Pancreas (tissue), 10 donors: ENCODE data around the gene CDS2. TPM values are rescaled to one million over a fixed set of nuclear protein-coding genes. Genes with fewer than 3 reads are reported as not detected.

Source experiments
- ATAC-seq, 4 donors: fragments of 200-7000 bp; cut with Tn5 transposase; one replicate each; pipeline versions ENCODE4 v1.8.0 to v1.9.1; 2020; ENCODE audit warnings: mild to moderate bottlenecking in 4 of 4, moderate library complexity in 4 of 4
- DNase-seq, 6 donors: peaks; one replicate each; pipeline ENCODE4 v3.0.0-alpha.2; 2020
- FAIRE-seq: peaks from 2 replicates; lab custom pipeline; 2012; peaks lifted over from hg19 to GRCh38; lab: Jason Lieb, UNC
- H3K27ac ChIP-seq, 4 donors: fragments of 200-600 bp; sonication (generic); 1 replicate in 3 of 4; 2 replicates in 1 of 4; pipeline versions ENCODE4 v1.5.0 to v1.8.0; 2020
- H3K27me3 ChIP-seq, 4 donors: fragments of 200-600 bp; one replicate each; pipeline ENCODE4 v1.8.0; 2021
- H3K36me3 ChIP-seq, 3 donors: fragments of 200-600 bp; sonication (generic) in 1 of 3; one replicate each; pipeline versions ENCODE4 v1.5.0 to v1.8.0; 2020 to 2021
- H3K4me1 ChIP-seq, 3 donors: fragments of 200-600 bp; one replicate each; pipeline ENCODE4 v1.8.0; 2021
- H3K4me3 ChIP-seq, 4 donors: fragments of 200-600 bp; sonication (generic) in 2 of 4; one replicate each; pipeline versions ENCODE4 v1.5.0 to v1.8.0; 2020 to 2021
- H3K9me3 ChIP-seq, 4 donors: fragments of 200-600 bp; one replicate each; pipeline ENCODE4 v1.8.0; 2021
- CTCF ChIP-seq, 4 donors: fragments of 200-600 bp; sonication (generic) in 3 of 4; IDR thresholded peaks; one replicate each; pipeline versions ENCODE4 v1.5.0 to v1.8.0; 2021; ENCODE audit warnings: antibody characterized with exemption in 4 of 4
- WGBS, 2 donors: extraction: QIAGEN DNeasy Blood & Tissue Kit; methylation state at CpG; one replicate each; pipeline ENCODE4 v1.1.7; 2013; 5-methylcytosine and 5-hydroxymethylcytosine counted together
- intact Hi-C, 3 donors: fragments of 100-400 bp; cut with DNase I; formaldehyde crosslinking; loops; one replicate each; pipeline versions ENCODE4 v1.11.1 to v1.14.2; 2022
- polyA plus RNA-seq, 2 donors: library from polyadenylated mRNA; stranded (reverse); fragments of 200-250 nt; gene quantifications; one replicate each; pipeline ENCODE4 v1.2.3, GENCODE V29; 2013
- total RNA-seq, 6 donors: library from RNA; stranded (reverse); fragmentation: NEBNext Ultra II Directional in 4 of 6; extraction: Animal tissue kit (Norgen Biotek cat#: 25700) in 4 of 6; gene quantifications; one replicate each; pipeline versions ENCODE4 v1.2.1 to v1.2.4, GENCODE V29; 2021 to 2023
- donor health status: healthy with polysubstance abuse.
- donor health status: DM: no; HTN: no; CAD: no; lungs with moderate emphysema.
- donor health status: DM: no; HTN: no; CAD: no.
- donor health status: control.
- donor health status: control.
- donor health status: Bipolar disorder and iron deficiency.
- donor health status: DM: yes; HTN: yes; CAD: no.
- donor health status: DM: no; HTN: no; CAD: no.
- donor health status: DM: no; HTN: no; CAD: no.
- donor health status: DM: yes; HTN: yes; CAD: no.

The CDS2 gene
- total and polyA plus RNA-seq, 8 donors: 4.6 to 27.1 (median 14.6) TPM

DNA sequence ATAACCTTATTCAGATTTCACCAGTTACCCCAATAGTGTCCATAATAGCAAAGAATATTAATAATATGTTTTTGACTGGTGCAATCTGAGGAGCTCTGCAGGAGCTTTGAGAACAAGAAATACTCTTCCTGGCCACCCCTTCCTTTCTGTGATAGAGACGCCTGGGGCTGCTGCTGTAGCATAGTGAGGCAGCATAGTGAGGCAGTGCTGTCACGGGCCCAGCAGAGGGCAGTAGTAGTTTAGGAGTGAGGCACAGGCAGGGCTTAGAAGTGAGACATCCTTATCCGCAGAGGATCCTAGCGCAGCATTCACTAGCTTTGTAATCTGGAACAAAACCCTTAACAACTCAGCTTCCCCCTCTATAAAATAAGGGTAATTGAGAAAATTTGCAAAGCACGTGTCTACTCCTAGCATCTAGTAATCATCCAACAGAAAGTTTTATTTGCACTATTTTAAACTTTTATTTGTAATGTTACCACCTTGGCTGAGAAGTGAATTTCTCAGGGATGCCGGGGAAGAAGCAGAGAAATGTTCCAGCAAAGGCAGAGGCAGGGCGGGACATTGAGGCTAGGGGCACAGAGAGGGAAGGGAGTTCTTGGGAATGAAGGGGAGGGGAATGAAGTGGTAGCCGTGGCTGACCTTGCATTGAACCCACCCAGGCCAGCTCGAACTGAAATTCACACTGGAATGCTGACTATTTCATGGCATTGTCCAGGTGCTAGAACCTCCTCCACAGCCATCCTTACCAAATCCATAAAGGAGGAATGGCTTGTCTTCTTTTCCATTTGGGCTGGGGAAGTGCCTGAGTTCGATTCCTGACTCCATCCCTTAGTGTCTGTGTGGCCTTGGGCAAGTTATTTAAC lies 78.8 kb downstream of the CDS2 start:
- no peak for FAIRE-seq
- no peak overlapping the region for H3K4me3 ChIP-seq
- H3K27ac ChIP-seq: no peak overlapping the region
- peaks cover 0 to 9% (median 0%) of the 10 kb centered on the region in 3 donors for H3K4me1 ChIP-seq
- peak; percentile 45 to 76 (median 72) for TF ChIP-seq CTCF (IDR thresholded peaks at IDR 0.05)
- H3K36me3 ChIP-seq: no peaks in the 10 kb centered on the region
- peak; percentile 39 to 78 (median 62) for DNase-seq
- 26 to 35% methylated on average over 10 of the region's 10 CpGs for WGBS, 2 donors
- H3K27me3 ChIP-seq: no peaks in the 10 kb centered on the region
- H3K9me3 ChIP-seq: no peaks in the 10 kb centered on the region
- ATAC-seq: peak; percentile 77 to 95 (median 90)
- intact Hi-C loops: loop anchor here in 1 of 3 donors (10.0 kb wide), 1 partner anchor 239 kb away; no protein-coding TSS in a partner anchor

GRCh38 chr20:5207138-5207537 lies 80.3 kb downstream of the CDS2 start:
- no peak for ATAC-seq
- Histone ChIP-seq H3K4me3 (no peak overlapping the region), H3K27ac (no peak overlapping the region), H3K9me3 (no peaks in the 10 kb centered on the region), H3K4me1 (peaks cover 0 to 8% (median 0%) of the 10 kb centered on the region in 3 donors), H3K27me3 (no peaks in the 10 kb centered on the region), H3K36me3 (no peaks in the 10 kb centered on the region)
- DNase-seq: no peak
- intact Hi-C loops: loop anchor here in 1 of 3 donors (10.0 kb wide), 1 partner anchor 238 kb away; no protein-coding TSS in a partner anchor
- TF ChIP-seq CTCF (IDR thresholded peaks at IDR 0.05): no peak
- FAIRE-seq: no peak

GRCh38 chr20:5211803-5212714 lies 85.3 kb downstream of the CDS2 start:
- Histone ChIP-seq H3K4me3 (no peak overlapping the region), H3K36me3 (no peaks in the 10 kb centered on the region), H3K4me1 (peaks cover 0 to 6% (median 0%) of the 10 kb centered on the region in 3 donors), H3K27me3 (no peaks in the 10 kb centered on the region), H3K9me3 (no peaks in the 10 kb centered on the region), H3K27ac (no peak overlapping the region)
- no peak for DNase-seq
- TF ChIP-seq CTCF (IDR thresholded peaks at IDR 0.05): no peak
- WGBS, 2 donors: 87 to 94% methylated on average over 8 of the region's 8 CpGs
- no peak for FAIRE-seq
- intact Hi-C loops: no loop called here
- no peak for ATAC-seq

- TF ChIP-seq CTCF (IDR thresholded peaks at IDR 0.05): no peak
- ATAC-seq (no peak), FAIRE-seq (no peak), DNase-seq (no peak)
- no peaks in the 10 kb centered on the region for H3K36me3 ChIP-seq
- H3K9me3 ChIP-seq: no peaks in the 10 kb centered on the region
- WGBS, 2 donors: 70 to 79% methylated on average over 2 of the region's 2 CpGs
- H3K4me1 ChIP-seq: peaks cover 0 to 3% (median 0%) of the 10 kb centered on the region in 3 donors
- H3K27ac ChIP-seq: no peak overlapping the region
- H3K4me3 ChIP-seq: no peak overlapping the region
- intact Hi-C loops: no loop called here
- H3K27me3 ChIP-seq: no peaks in the 10 kb centered on the region
These were observed 86.2 kb downstream of the CDS2 start for GRCh38 chr20:5212907-5213487.
